ENCODE results near the gene LGR4. TPM values are rescaled to one million over a fixed set of nuclear protein-coding genes. Genes with fewer than 3 reads are reported as not detected.
A peak's percentile ranks its signal among the peaks of the same experiment; 100 is the strongest.

LGR4 gene
- total and polyA plus RNA-seq, 2 of the 13 experiments (the other 11 are each of a cell fraction or from before 2014, with no cell fraction given) = 42.1 to 68.7 TPM

GRCh38 chr11:27440090-27440489 is 32.5 kb downstream of the LGR4 start (continued):
- TF ChIP-seq, protein P1, sequence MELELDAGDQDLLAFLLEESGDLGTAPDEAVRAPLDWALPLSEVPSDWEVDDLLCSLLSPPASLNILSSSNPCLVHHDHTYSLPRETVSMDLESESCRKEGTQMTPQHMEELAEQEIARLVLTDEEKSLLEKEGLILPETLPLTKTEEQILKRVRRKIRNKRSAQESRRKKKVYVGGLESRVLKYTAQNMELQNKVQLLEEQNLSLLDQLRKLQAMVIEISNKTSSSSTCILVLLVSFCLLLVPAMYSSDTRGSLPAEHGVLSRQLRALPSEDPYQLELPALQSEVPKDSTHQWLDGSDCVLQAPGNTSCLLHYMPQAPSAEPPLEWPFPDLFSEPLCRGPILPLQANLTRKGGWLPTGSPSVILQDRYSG (CRISPR knock-in tag; IDR thresholded peaks at IDR 0.05) = no peak
- TF ChIP-seq MYPOP (CRISPR knock-in tag; IDR thresholded peaks at IDR 0.05) = no peak
- no peak for TF ChIP-seq CEBPG (CRISPR knock-in tag; IDR thresholded peaks at IDR 0.05)
- TF ChIP-seq ZNF766 (CRISPR knock-in tag; IDR thresholded peaks at IDR 0.05; ENCODE audit: borderline replicate concordance) = no peak
- no peak for TF ChIP-seq RFX1 (IDR thresholded peaks at IDR 0.05)
- TF ChIP-seq, protein P2, sequence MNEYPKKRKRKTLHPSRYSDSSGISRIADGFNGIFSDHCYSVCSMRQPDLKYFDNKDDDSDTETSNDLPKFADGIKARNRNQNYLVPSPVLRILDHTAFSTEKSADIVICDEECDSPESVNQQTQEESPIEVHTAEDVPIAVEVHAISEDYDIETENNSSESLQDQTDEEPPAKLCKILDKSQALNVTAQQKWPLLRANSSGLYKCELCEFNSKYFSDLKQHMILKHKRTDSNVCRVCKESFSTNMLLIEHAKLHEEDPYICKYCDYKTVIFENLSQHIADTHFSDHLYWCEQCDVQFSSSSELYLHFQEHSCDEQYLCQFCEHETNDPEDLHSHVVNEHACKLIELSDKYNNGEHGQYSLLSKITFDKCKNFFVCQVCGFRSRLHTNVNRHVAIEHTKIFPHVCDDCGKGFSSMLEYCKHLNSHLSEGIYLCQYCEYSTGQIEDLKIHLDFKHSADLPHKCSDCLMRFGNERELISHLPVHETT (CRISPR knock-in tag; conservative IDR thresholded peaks at IDR 0.05) = no peak
- TF ChIP-seq, protein P3, sequence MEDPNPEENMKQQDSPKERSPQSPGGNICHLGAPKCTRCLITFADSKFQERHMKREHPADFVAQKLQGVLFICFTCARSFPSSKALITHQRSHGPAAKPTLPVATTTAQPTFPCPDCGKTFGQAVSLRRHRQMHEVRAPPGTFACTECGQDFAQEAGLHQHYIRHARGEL (CRISPR knock-in tag; IDR thresholded peaks at IDR 0.05) = no peak

DNA sequence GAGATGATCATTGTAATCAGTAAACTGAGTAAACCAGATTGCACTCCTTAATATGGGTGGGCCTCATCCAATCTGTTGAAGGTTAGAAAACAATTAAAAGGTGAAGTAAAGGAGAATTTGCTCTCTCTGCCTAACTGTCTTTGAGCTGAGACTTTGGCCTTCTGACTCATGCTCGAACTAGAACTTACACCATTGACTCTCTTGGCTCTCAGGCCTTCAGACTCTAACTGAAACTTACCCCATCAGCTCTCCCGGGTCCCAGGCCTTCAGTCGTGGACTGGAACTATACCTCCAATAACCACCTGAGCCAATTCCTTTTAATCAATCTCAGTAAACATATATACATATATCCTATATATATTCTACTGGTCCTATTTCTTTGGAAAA is 34.0 kb downstream of the LGR4 start:
- ChIA-PET POLR2A (interaction anchor here (1.0 kb wide), 1 partner anchor 34 kb away, joined by 4 read pairs; the partner anchor contains the start of gene LGR4), CTCF (ENCODE audit: low intra/inter-chr PET ratio, low total read pairs) (no interaction called here)
- H3K27ac ChIP-seq (ENCODE audit: extremely low read length, insufficient read depth, low read length) = no peak overlapping the region
- no peak overlapping the region for H3K4me3 ChIP-seq (replicated peaks in 1 of 3; ENCODE audit: insufficient read depth in 1 of 3, low read depth in 2 of 3, low read length in 3 of 3)
- no peaks in the 10 kb centered on the region for H3K27me3 ChIP-seq (ENCODE audit: control insufficient read depth in 1 of 2, insufficient read depth in 2 of 2, low read length in 2 of 2)
- intact Hi-C loops (cut with micrococcal nuclease; ENCODE audit: unreplicated experiment) = no loop called here
- no peak overlapping the region for H3K9ac ChIP-seq (ENCODE audit: insufficient read depth, low read depth, low read length)
- H3K4me1 ChIP-seq (ENCODE audit: insufficient read depth, low read length) = peaks cover 52% of the 10 kb centered on the region
- 0 out of 5 replicates have a peak, but pooled peaks cover 0 to 8% of the 10 kb centered on the region in 2 experiments for H3K36me3 ChIP-seq (replicated peaks in 1 of 2; ENCODE audit: control insufficient read depth in 1 of 2, insufficient read depth in 2 of 2, low read length in 2 of 2)
- in situ Hi-C loops (cut with HindIII; ENCODE audit: extremely low pct_ligation_motif_present, low pct_unique_long_range_greater_than_20kb) = no loop called here
- H2AFZ ChIP-seq (ENCODE audit: low read length) = no peak overlapping the region
- peak; percentile 35; the same call in 1 of the 3 replicates for ATAC-seq
- no peaks in the 10 kb centered on the region for H3K9me3 ChIP-seq (ENCODE audit: low read length)
- no peak for FAIRE-seq
- peaks cover 49% of the 10 kb centered on the region for H4K20me1 ChIP-seq (ENCODE audit: insufficient read depth, low read length)
- no peak overlapping the region for H3K4me2 ChIP-seq (ENCODE audit: low read depth, low read length)
- 93% methylated on average over 3 of the region's 3 CpGs for WGBS (ENCODE audit: low lambda C conversion rate)
- no TSS peak for BruUV-seq (replicated peaks)
- peaks cover 94% of the 10 kb centered on the region for H3K79me2 ChIP-seq (ENCODE audit: insufficient read depth, low read length)
- DNase-seq (ENCODE audit: low spot score) = no peak
- TF ChIP-seq MAFF (IDR thresholded peaks at IDR 0.05; ENCODE audit: low read depth, low read length) = no peak
- 0 out of 2 replicates have a peak, but pooled peaks have one; percentile 68 for TF ChIP-seq ZNF17 (CRISPR knock-in tag; IDR thresholded peaks at IDR 0.05)
- TF ChIP-seq ZBTB4 (CRISPR knock-in tag; IDR thresholded peaks at IDR 0.05; ENCODE audit: borderline replicate concordance) = no peak
- no peak for TF ChIP-seq MXD1 (CRISPR knock-in tag; IDR thresholded peaks at IDR 0.05)
- TF ChIP-seq ZZZ3 (CRISPR knock-in tag; IDR thresholded peaks at IDR 0.05; ENCODE audit: borderline replicate concordance) = no peak
- TF ChIP-seq RAD51 (IDR thresholded peaks at IDR 0.05; ENCODE audit: borderline replicate concordance) = no peak
- TF ChIP-seq ZNF513 (CRISPR knock-in tag; conservative IDR thresholded peaks at IDR 0.05) = no peak
- peak; percentile 57 for TF ChIP-seq FOSL2 (CRISPR knock-in tag; IDR thresholded peaks at IDR 0.05)

All from HepG2 (cell line).